GM21619 (cell line): ENCODE results near the gene SLC7A5.
"Not testable (repeated sequence)": the region's sequence is repeated elsewhere in the genome, so short reads cannot be mapped to it uniquely, and the experiment has no call there.

Source experiments
- ATAC-seq: cut with Tn5 transposase; IDR thresholded peaks from one replicate; pipeline ENCODE4 v1.9.1; 2021; ENCODE audit not compliant: unreplicated experiment

The SLC7A5 gene

GRCh38 chr16:87834005-87834667 lies 35.2 kb downstream of the SLC7A5 start:
- ATAC-seq = no peak

GRCh38 chr16:87833548-87833947 lies 35.8 kb downstream of the SLC7A5 start:
- ATAC-seq = no peak

GRCh38 chr16:87832741-87833502 lies 36.4 kb downstream of the SLC7A5 start:
- ATAC-seq = no peak

- no peak for ATAC-seq
These were observed 37.2 kb downstream of the SLC7A5 start for GRCh38 chr16:87832137-87832527.

GRCh38 chr16:87831421-87832136 lies 37.7 kb downstream of the SLC7A5 start:
- ATAC-seq = no peak

GRCh38 chr16:87830673-87831420 lies 38.5 kb downstream of the SLC7A5 start:
- ATAC-seq = no peak

- ATAC-seq = no peak
These were observed 39.2 kb downstream of the SLC7A5 start for GRCh38 chr16:87829988-87830672.

GRCh38 chr16:87829622-87829980 lies 39.7 kb downstream of the SLC7A5 start:
- no peak for ATAC-seq

- no peak for ATAC-seq
These were observed 40.2 kb downstream of the SLC7A5 start for GRCh38 chr16:87828907-87829621.

- ATAC-seq = no peak
These were observed 41.0 kb downstream of the SLC7A5 start for GRCh38 chr16:87828071-87828906.

GRCh38 chr16:87827588-87827915 lies 41.8 kb downstream of the SLC7A5 start:
- not testable (repeated sequence) for ATAC-seq

GRCh38 chr16:87826798-87827587 lies 42.3 kb downstream of the SLC7A5 start:
- no peak for ATAC-seq

GRCh38 chr16:87826407-87826797 lies 42.9 kb downstream of the SLC7A5 start:
- ATAC-seq = not testable (repeated sequence)

GRCh38 chr16:87825842-87826120 lies 43.5 kb downstream of the SLC7A5 start:
- ATAC-seq = not testable (repeated sequence)

GRCh38 chr16:87824991-87825841 lies 44.1 kb downstream of the SLC7A5 start:
- no peak for ATAC-seq

- no peak for ATAC-seq
These were observed 45.0 kb downstream of the SLC7A5 start for GRCh38 chr16:87824016-87824990.
